ENCODE data around the gene MTMR3. TPM values are rescaled to one million over a fixed set of nuclear protein-coding genes. Genes with fewer than 3 reads are reported as not detected.

MTMR3 gene
- total and polyA plus RNA-seq, 8 donors, result 15.5 to 32.5 (median 20.2) TPM

DNA sequence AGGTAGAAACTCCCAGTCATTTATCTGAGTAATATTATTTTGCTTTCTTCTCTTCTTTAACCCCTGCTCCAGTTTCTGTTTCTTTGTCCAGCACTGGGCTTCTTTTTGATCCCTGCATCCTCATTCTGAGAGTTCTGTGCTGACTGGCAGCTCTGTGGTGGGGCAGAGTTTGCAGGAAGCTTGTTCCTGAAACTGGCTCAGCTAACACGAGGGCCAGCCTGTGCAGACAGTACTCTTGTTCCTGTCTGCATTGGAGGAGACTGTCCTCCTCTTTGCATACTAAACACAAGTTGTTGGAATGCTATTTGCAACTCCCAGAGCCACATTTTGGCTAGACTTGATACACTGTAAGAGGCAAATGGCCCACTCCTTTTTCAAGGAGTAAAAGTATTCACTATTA lies 104.2 kb downstream of the MTMR3 start:
- Histone ChIP-seq H3K36me3 (peaks cover 0 to 10% (median 0%) of the 10 kb centered on the region in 3 donors), H3K27me3 (no peaks in the 10 kb centered on the region), H3K27ac (no peak overlapping the region), H3K9me3 (no peaks in the 10 kb centered on the region), H3K4me3 (no peak overlapping the region), H3K4me1 (no peaks in the 10 kb centered on the region)
- WGBS, 2 donors, result 52 to 55% methylated on average over 1 of the region's 1 CpG
- FAIRE-seq, result no peak
- intact Hi-C loops (cut with DNase I), result no loop called here
- peak in 2 of 4 donors; percentile 37 to 56 for ATAC-seq
- TF ChIP-seq, protein P1, sequence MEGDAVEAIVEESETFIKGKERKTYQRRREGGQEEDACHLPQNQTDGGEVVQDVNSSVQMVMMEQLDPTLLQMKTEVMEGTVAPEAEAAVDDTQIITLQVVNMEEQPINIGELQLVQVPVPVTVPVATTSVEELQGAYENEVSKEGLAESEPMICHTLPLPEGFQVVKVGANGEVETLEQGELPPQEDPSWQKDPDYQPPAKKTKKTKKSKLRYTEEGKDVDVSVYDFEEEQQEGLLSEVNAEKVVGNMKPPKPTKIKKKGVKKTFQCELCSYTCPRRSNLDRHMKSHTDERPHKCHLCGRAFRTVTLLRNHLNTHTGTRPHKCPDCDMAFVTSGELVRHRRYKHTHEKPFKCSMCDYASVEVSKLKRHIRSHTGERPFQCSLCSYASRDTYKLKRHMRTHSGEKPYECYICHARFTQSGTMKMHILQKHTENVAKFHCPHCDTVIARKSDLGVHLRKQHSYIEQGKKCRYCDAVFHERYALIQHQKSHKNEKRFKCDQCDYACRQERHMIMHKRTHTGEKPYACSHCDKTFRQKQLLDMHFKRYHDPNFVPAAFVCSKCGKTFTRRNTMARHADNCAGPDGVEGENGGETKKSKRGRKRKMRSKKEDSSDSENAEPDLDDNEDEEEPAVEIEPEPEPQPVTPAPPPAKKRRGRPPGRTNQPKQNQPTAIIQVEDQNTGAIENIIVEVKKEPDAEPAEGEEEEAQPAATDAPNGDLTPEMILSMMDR (IDR thresholded peaks at IDR 0.05), result no peak
- no peak for DNase-seq

DNA sequence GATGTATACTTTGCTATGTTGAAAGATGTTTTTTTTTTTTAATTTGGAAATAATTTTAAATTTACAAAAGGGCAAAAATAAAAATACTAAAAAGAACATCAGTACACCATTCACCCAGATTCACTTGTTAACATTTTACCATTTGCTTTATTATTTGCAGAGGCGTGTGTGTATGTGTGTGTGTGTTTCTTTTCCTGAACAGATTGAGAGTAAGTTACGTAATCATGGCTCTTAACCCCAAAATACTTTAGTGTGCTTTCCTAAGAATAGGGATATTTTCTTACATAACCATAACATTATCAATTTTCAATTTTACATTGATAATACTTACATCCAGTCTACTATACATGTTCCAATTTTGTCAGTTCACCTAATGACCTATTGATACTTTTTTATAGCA lies 105.7 kb downstream of the MTMR3 start:
- H3K4me1 ChIP-seq, result no peaks in the 10 kb centered on the region
- H3K4me3 ChIP-seq, result no peak overlapping the region
- 77 to 82% methylated on average over 2 of the region's 2 CpGs for WGBS, 2 donors
- FAIRE-seq (no peak), ATAC-seq (no peak), DNase-seq (no peak)
- TF ChIP-seq, protein P1 (IDR thresholded peaks at IDR 0.05), result no peak
- H3K27ac ChIP-seq, result no peak overlapping the region
- H3K27me3 ChIP-seq, result no peaks in the 10 kb centered on the region
- H3K9me3 ChIP-seq, result no peaks in the 10 kb centered on the region
- intact Hi-C loops (cut with DNase I), result no loop called here
- H3K36me3 ChIP-seq, result peaks cover 0 to 10% (median 6%) of the 10 kb centered on the region in 3 donors

DNA sequence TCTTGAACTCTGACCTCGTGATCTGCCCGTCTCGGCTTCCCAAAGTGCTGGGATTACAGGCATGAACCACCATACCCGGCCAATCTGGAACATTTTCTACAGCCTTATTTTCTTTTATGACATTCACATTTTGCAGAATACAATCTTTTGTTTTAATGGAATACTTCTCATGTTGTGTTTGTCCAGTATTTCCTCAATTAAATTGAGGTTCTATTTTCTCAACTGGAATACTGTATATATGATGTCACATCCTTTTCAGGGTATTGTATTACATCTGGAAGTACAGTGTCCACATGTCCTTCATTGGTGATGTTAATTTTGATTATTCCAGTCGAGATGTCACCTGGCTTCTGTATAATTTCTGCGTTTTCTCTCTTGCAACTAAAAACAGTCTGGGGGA lies 106.5 kb downstream of the MTMR3 start:
- Histone ChIP-seq H3K27ac (no peak overlapping the region), H3K4me3 (no peak overlapping the region), H3K9me3 (no peaks in the 10 kb centered on the region), H3K4me1 (peaks cover 0 to 4% (median under 1%) of the 10 kb centered on the region in 3 donors), H3K36me3 (peaks cover 0 to 10% (median 6%) of the 10 kb centered on the region in 3 donors), H3K27me3 (no peaks in the 10 kb centered on the region)
- 95 to 96% methylated on average over 6 of the region's 6 CpGs for WGBS, 2 donors
- FAIRE-seq, result no peak
- ATAC-seq, result no peak
- no peak for DNase-seq
- intact Hi-C loops (cut with DNase I), result no loop called here
- TF ChIP-seq, protein P1 (IDR thresholded peaks at IDR 0.05), result no peak

GRCh38 chr22:29992341-29993275 lies 109.6 kb downstream of the MTMR3 start:
- Histone ChIP-seq H3K4me3 (no peak overlapping the region), H3K36me3 (peaks cover 0 to 6% (median 4%) of the 10 kb centered on the region in 3 donors), H3K9me3 (no peaks in the 10 kb centered on the region), H3K4me1 (peaks cover 0 to 12% (median 11%) of the 10 kb centered on the region in 3 donors), H3K27me3 (no peaks in the 10 kb centered on the region), H3K27ac (no peak overlapping the region)
- intact Hi-C loops (cut with DNase I), result no loop called here
- TF ChIP-seq, protein P1 (IDR thresholded peaks at IDR 0.05), result no peak
- 90 to 93% methylated on average over 6 of the region's 6 CpGs for WGBS, 2 donors
- DNase-seq (no peak), FAIRE-seq (no peak), ATAC-seq (no peak)
